NCI-H2029 treated with DMSO at 0.1 percent for 48 hours (cell line): ENCODE data around the gene TKT.

Experiments used
- DNase-seq: peaks from one replicate; lab custom pipeline; 2025; lab: John Stamatoyannopoulos, UW

TKT gene

DNA sequence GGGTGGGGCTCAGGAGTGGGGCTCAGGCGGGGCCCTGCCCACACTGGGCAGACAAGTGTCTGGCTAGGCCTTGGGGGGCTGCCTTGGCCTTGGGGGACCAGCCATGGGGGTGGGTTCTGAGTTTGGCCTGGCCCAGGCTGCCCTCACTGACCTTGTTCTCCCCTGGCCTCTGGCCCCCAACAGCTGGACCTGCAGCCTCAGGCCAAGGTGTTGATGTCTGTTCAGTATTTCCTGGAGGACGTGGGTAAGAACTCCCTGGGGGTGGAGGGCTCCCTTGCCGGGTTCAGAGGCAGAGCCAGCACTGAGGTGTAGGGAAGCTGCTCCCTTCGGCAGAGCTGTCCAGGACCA is 74.8 kb downstream of the TKT start:
- no peak for DNase-seq

DNA sequence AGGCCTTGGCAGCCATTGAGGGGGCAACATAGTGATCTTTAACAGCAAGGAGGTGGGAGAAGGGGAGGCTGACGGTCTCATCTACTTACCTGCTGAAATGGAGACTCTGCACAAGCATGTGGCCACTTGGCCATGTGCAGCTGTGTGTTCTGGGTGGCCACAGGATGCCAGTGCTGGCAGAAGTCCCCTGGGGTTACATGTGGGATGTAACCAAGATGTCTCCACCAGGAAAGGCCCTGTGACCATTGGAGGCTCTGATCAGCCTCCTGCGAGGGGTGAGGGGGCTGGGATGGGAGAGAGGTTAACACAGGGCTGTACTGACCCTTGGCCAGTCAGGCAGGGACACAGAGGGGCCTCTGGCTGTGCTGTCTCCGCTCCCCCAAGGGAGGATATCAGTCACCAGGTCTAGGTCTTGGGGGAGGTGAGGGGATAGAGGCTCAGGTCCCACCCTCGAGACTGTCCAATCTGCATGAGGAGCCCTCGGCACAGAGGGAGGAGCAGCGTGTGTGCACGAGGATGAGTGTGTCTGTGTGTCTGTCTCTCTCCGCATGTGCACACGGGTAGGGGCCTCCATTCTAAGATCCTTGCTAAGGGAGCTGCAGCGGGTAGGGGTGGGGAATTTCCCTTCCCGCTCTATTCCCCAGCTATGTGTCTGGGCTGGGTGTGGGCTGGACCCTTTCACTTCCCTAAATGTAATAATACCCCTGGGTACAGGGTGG is 75.4 kb downstream of the TKT start:
- DNase-seq = no peak

DNA sequence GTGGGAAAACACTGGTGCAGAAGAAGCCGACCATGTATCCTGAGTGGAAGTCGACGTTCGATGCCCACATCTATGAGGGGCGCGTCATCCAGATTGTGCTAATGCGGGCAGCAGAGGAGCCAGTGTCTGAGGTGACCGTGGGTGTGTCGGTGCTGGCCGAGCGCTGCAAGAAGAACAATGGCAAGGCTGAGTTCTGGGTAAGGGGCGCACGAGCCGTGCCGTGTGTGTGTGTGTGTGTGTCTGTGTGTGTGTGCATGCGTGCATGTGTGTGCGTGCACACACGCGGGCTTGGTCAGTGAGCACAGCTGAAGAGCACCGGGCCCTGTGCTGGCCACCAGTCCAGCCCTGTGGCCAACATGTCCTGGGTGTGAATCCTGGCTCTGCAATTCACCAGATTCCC is 76.2 kb downstream of the TKT start:
- no peak for DNase-seq

DNA sequence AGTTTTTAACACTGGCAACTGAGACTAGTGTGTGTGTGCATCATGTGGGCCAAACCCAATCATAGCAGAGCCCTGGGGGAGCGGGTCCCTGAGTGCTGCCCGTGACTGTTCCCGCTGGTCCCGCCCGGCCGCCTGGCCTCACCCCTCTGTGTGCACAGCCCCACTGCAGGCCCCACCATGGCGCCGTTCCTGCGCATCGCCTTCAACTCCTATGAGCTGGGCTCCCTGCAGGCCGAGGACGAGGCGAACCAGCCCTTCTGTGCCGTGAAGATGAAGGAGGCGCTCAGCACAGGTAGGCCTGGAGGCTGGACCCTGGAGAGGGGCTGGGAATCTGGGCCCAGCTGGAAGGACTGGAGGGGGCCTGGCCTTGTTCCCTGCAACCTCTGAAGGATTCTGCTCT is 77.6 kb downstream of the TKT start:
- no peak for DNase-seq

DNA sequence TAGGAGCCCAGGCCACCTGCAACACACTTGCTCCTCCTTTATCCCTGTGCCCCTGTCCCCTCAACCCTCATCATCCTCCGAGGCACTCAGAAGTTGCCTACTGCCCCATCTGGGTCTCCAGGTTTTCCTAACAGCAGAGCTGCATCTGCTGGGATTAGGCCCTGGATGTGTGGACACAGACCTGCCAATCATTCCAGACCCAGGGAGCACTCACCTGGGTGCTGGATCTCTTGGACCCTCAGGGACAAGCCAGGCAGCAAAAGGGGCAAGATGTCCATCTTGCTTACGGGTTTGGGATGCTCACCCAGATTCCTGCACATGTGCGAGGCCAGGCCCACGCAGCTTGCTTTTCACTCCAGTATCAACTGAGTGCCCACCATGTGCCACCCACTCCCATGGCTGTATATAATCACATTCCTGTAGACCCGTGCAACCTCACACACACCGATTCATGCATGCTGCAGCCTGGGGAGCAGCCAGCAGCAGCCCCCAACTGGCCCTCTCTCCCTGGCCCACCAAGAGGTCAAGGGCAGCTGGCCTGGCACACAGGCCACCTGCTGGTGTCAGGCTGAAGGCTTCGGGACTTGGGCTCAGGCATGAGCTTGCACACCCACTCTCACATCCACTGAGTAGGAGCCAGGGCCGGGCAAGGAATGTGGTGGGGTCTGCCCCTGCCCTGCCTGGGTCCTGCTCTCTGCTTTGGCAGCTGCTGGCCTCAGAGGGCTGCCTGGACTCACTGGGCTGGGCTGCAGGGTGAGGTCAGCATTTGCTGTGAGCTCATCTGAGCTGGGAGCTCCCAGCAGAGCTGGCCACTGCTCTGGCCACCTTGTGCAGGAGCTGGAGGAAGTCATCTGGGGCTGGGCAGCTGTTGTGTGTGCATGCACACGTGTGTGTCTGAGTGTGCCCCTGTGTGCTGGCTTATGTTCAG is 79.9 kb downstream of the TKT start:
- DNase-seq = no peak
